HCT116 (cell line): ENCODE results near the gene PLCD1. TPM values are rescaled to one million over a fixed set of nuclear protein-coding genes. Genes with fewer than 3 reads are reported as not detected.

Experiments
- ATAC-seq: fragments of 200-7000 bp; cut with Tn5 transposase; 2 replicates; pipeline ENCODE4 v1.9.1; 2020; ENCODE audit warnings: mild to moderate bottlenecking, moderate library complexity
- BruUV-seq: library from RNA; stranded (reverse); fragments of 400-500 nt; replicated peaks from 2 replicates; lab custom pipeline; 2021; lab: Mats Ljungman, UMichigan
- CTCF ChIA-PET: fragments of 300-600 bp; sonication (Branson Sonifier 250); formaldehyde crosslinking; loops from one replicate; lab custom pipeline; 2021; ENCODE audit warnings: antibody characterized with exemption; lab: Charles Lee
- POLR2A ChIA-PET: fragments of 300-600, 350-600 bp; sonication (Branson Sonifier 250); formaldehyde crosslinking; loops from one replicate; lab custom pipeline; 2021; ENCODE audit warnings: antibody characterized with exemption; lab: Charles Lee
- RAD21 ChIA-PET, 2 experiments: fragments of 300-600 bp; sonication (Branson Sonifier 250); formaldehyde crosslinking; loops; one replicate each; lab custom pipeline; 2023; ENCODE audit warnings: low total read pairs in 2 of 2; ENCODE audit not compliant: uncharacterized antibody in 2 of 2, unreplicated experiment in 2 of 2, low non-redundant PET in 1 of 2; lab: Charles Lee
- DNase-seq: peaks from one replicate; pipeline ENCODE4 v3.0.0-alpha.2; 2010; ENCODE audit warnings: low read depth, low spot score
- H2AFZ ChIP-seq: fragments of 200-600 bp; shearing (Covaris generic), sonication (generic); 2 replicates; pipeline ENCODE4 v1.6.1; 2017; ENCODE audit warnings: low read depth, mixed run types, mixed read lengths, antibody characterized with exemption, low read length; ENCODE audit not compliant: poor library complexity, severe bottlenecking
- H3K27ac ChIP-seq: 2 replicates; pipeline ENCODE4 v1.5.1; 2012; ENCODE audit warnings: low read depth, low read length
- H3K27me3 ChIP-seq: fragments of 200-600 bp; sonication (generic); 2 replicates; pipeline ENCODE4 v1.6.1; 2016; ENCODE audit warnings: mixed run types, low read length, mixed read lengths; ENCODE audit not compliant: insufficient read depth
- H3K36me3 ChIP-seq, 2 experiments: fragments of 200-500 bp in 1 of 2; fragments of 200-600 bp in 1 of 2; sonication (Bioruptor generic) in 1 of 2; sonication (generic) in 1 of 2; 2 replicates each; pipeline versions ENCODE4 v1.5.1 to v1.6.1; 2014 to 2016; ENCODE audit warnings: low read length in 2 of 2, inconsistent platforms in 1 of 2, mixed read lengths in 1 of 2, mixed run types in 1 of 2; ENCODE audit not compliant: insufficient read depth in 2 of 2, control insufficient read depth in 1 of 2
- H3K4me1 ChIP-seq, 2 experiments: fragments of 200-600 bp in 1 of 2; sonication (generic) in 1 of 2; 2 replicates each; pipeline versions ENCODE4 v1.5.1 to v1.6.1; 2012 to 2017; ENCODE audit warnings: low read length in 2 of 2, inconsistent platforms in 1 of 2, mild to moderate bottlenecking in 1 of 2, mixed read lengths in 1 of 2, mixed run types in 1 of 2, moderate library complexity in 1 of 2; ENCODE audit not compliant: insufficient read depth in 2 of 2, control insufficient read depth in 1 of 2
- H3K4me2 ChIP-seq: fragments of 200-600 bp; sonication (generic); 2 replicates; pipeline ENCODE4 v1.6.1; 2017; ENCODE audit warnings: mixed run types, low read length, mixed read lengths
- H3K4me3 ChIP-seq, 2 experiments: fragments of 200-600 bp in 1 of 2; sonication (generic) in 1 of 2; replicated peaks in 1 of 2; 2 replicates each; pipeline ENCODE4 v1.5.1; 2011 to 2016; ENCODE audit warnings: low read length in 2 of 2, control low read depth in 1 of 2, low read depth in 1 of 2, mild to moderate bottlenecking in 1 of 2, mixed read lengths in 1 of 2, mixed run types in 1 of 2
- H3K79me2 ChIP-seq: fragments of 200-600 bp; sonication (generic); 2 replicates; pipeline ENCODE4 v1.6.1; 2017; ENCODE audit warnings: mild to moderate bottlenecking, mixed run types, low read length, moderate library complexity, mixed read lengths; ENCODE audit not compliant: insufficient read depth
- H3K9ac ChIP-seq: fragments of 200-600 bp; sonication (generic); 2 replicates; pipeline ENCODE4 v1.6.1; 2016; ENCODE audit warnings: low read length, mixed read lengths
- H3K9me2 ChIP-seq: fragments of 200-600 bp; sonication (generic), shearing (Covaris generic); 2 replicates; pipeline ENCODE4 v1.6.1; 2017; ENCODE audit warnings: mixed run types, mild to moderate bottlenecking, moderate library complexity; ENCODE audit not compliant: insufficient read depth
- H3K9me3 ChIP-seq, 2 experiments: fragments of 200-500 bp in 1 of 2; fragments of 200-600 bp in 1 of 2; sonication (Bioruptor generic) in 1 of 2; sonication (generic) in 1 of 2; 2 replicates each; pipeline ENCODE4 v1.6.1; 2014 to 2017; ENCODE audit warnings: low read length in 2 of 2, mixed read lengths in 2 of 2, inconsistent platforms in 1 of 2, low read depth in 1 of 2, mild to moderate bottlenecking in 1 of 2, mixed run types in 1 of 2, moderate library complexity in 1 of 2; ENCODE audit not compliant: control insufficient read depth in 1 of 2, insufficient read depth in 1 of 2
- H4K20me1 ChIP-seq: fragments of 200-600 bp; sonication (generic), shearing (Covaris generic); 2 replicates; pipeline ENCODE4 v1.6.1; 2017; ENCODE audit warnings: mixed run types, mild to moderate bottlenecking, moderate library complexity; ENCODE audit not compliant: insufficient read depth
- CBX3 ChIP-seq: IDR thresholded peaks from 2 replicates; pipeline ENCODE4 v1.6.1; 2012; ENCODE audit warnings: low read depth
- CEBPB ChIP-seq: IDR thresholded peaks from 2 replicates; pipeline ENCODE4 v1.6.1; 2012; ENCODE audit warnings: low read depth
- EGR1 ChIP-seq: IDR thresholded peaks from 2 replicates; pipeline ENCODE4 v1.6.1; 2012; ENCODE audit warnings: low read depth
- POLR2A ChIP-seq: IDR thresholded peaks from 2 replicates; pipeline ENCODE4 v1.7.0; 2011; ENCODE audit warnings: borderline replicate concordance; ENCODE audit not compliant: insufficient read depth, insufficient read length; ENCODE audit errors: extremely low read depth
- TCF7L2 ChIP-seq: IDR thresholded peaks from 2 replicates; pipeline ENCODE4 v1.7.0; 2011; ENCODE audit warnings: borderline replicate concordance, inconsistent platforms; ENCODE audit not compliant: insufficient read depth, insufficient read length; ENCODE audit errors: extremely low read depth
- ZBTB33 ChIP-seq: IDR thresholded peaks from 2 replicates; pipeline ENCODE4 v1.6.1; 2011; ENCODE audit warnings: mild to moderate bottlenecking, low read length, moderate library complexity; ENCODE audit not compliant: insufficient replicate concordance; ENCODE audit errors: extremely low read depth
- intact Hi-C: fragments of 100-400 bp; cut with micrococcal nuclease; formaldehyde crosslinking; loops from 2 replicates; pipeline ENCODE4 v1.10.0; 2022
- total RNA-seq: library from RNA; stranded (reverse); gene quantifications from one replicate; pipeline ENCODE4 v1.2.1, GENCODE V29; 2021; ENCODE audit not compliant: unreplicated experiment
- TF ChIP-seq, protein P1 (sequence below), 3 experiments: fragments of 200-600 bp in 1 of 3; sonication (generic) in 1 of 3; IDR thresholded peaks in 2 of 3; conservative IDR thresholded peaks in 1 of 3; 2 replicates each; pipeline ENCODE4 v1.5.1; 2012 to 2017; ENCODE audit warnings: low read depth in 2 of 3, low read length in 2 of 3, antibody characterized with exemption in 1 of 3, borderline replicate concordance in 1 of 3, control low read depth in 1 of 3, mild to moderate bottlenecking in 1 of 3, mixed read lengths in 1 of 3, mixed run types in 1 of 3, moderate library complexity in 1 of 3; ENCODE audit not compliant: insufficient read depth in 1 of 3

PLCD1 gene
- total RNA-seq, 1 experiment from 2014 or later: 15.9 TPM

DNA sequence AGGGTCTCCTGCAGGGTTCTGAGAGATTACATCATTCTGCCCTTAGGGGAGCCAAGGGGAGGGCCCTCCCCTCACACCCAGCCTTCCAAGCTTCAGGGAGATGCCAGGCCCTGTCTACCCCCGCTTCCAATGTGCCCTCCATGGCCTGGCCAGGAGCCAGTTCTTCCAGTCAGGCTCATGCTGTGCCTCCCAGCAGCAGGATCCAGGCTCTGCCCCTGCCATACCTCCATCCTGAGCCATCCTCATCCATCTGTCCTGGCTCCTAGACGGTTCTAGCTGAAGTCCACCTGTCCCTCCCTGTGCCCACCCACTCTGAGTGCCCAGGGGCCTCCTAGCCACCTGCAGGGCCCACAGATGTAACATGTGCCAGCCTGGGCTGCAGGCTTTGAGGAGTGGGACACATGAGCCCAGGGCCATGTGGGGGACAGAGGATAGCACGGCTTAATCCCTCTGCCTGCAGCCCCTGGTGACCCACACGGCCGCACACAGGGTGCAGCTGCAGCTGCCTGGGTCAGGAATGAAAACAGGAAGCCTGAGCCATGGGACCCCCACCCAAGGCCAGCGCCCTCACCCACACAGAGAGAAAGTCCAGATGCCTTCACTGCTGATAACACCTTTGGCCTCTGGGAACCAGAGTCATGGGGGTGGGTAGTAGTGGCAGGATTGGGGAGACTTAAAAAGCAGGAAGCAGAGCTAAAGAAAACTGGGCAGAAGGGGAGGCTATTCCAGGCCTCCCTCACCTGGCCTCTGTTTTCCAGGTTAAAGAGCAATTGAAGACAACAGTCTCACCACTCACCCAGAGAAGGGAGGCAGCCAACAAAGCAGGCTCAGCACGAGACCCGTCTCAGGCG lies 11.8 kb downstream of the PLCD1 start:
- ChIA-PET RAD21 (no interaction called here), CTCF (no interaction called here), POLR2A (no interaction called here)
- Histone ChIP-seq H2AFZ (no peak overlapping the region), H3K79me2 (no peaks in the 10 kb centered on the region), H3K9me2 (no peaks in the 10 kb centered on the region), H3K4me3 (no peak overlapping the region), H3K27ac (no peak overlapping the region), H3K27me3 (no peaks in the 10 kb centered on the region), H3K9me3 (no peaks in the 10 kb centered on the region; a peak in 1 of 4 replicates), H3K4me2 (no peak overlapping the region), H4K20me1 (no peaks in the 10 kb centered on the region), H3K9ac (no peak overlapping the region), H3K36me3 (peaks cover 0 to 7% of the 10 kb centered on the region in 2 experiments; a peak in 2 of 4 replicates), H3K4me1 (no peaks in the 10 kb centered on the region)
- no peak for DNase-seq
- no peak for ATAC-seq
- intact Hi-C loops: no loop called here
- BruUV-seq: no TSS peak
- TF ChIP-seq CEBPB (no peak), POLR2A (no peak), CBX3 (no peak), ZBTB33 (no peak), EGR1 (no peak), TCF7L2 (no peak)
- TF ChIP-seq, protein P1, sequence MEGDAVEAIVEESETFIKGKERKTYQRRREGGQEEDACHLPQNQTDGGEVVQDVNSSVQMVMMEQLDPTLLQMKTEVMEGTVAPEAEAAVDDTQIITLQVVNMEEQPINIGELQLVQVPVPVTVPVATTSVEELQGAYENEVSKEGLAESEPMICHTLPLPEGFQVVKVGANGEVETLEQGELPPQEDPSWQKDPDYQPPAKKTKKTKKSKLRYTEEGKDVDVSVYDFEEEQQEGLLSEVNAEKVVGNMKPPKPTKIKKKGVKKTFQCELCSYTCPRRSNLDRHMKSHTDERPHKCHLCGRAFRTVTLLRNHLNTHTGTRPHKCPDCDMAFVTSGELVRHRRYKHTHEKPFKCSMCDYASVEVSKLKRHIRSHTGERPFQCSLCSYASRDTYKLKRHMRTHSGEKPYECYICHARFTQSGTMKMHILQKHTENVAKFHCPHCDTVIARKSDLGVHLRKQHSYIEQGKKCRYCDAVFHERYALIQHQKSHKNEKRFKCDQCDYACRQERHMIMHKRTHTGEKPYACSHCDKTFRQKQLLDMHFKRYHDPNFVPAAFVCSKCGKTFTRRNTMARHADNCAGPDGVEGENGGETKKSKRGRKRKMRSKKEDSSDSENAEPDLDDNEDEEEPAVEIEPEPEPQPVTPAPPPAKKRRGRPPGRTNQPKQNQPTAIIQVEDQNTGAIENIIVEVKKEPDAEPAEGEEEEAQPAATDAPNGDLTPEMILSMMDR (IDR thresholded peaks at IDR 0.05 in 2 of 3, conservative IDR thresholded peaks at IDR 0.05 in 1 of 3; ENCODE audit: borderline replicate concordance in 1 of 3, insufficient read depth in 1 of 3, low read depth in 2 of 3, low read length in 2 of 3): no peak
